ENCODE results near the gene ZHX3.
"Not testable (repeated sequence)": the region's sequence is repeated elsewhere in the genome, so short reads cannot be mapped to it uniquely, and the experiment has no call there.

ZHX3 gene

DNA sequence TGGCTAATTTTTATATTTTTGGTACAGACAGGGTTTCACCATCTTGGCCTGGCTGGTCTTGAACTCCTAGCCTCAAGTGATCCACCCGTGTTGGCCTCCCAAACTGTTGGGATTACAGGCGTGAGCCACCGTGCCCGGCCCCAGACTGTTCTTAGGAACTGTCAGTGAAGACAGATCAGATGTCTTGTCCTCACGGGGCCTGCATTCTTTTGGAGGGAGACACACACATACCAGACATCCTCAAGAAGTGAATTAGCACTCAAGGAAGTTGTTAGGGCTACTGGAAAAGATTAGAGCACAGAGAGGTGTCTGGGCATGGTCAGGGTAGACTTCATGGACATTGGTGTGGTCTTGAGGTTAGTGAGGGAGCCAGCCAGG, 12.8 kb upstream of the ZHX3 start:
- no peak for DNase-seq

DNA sequence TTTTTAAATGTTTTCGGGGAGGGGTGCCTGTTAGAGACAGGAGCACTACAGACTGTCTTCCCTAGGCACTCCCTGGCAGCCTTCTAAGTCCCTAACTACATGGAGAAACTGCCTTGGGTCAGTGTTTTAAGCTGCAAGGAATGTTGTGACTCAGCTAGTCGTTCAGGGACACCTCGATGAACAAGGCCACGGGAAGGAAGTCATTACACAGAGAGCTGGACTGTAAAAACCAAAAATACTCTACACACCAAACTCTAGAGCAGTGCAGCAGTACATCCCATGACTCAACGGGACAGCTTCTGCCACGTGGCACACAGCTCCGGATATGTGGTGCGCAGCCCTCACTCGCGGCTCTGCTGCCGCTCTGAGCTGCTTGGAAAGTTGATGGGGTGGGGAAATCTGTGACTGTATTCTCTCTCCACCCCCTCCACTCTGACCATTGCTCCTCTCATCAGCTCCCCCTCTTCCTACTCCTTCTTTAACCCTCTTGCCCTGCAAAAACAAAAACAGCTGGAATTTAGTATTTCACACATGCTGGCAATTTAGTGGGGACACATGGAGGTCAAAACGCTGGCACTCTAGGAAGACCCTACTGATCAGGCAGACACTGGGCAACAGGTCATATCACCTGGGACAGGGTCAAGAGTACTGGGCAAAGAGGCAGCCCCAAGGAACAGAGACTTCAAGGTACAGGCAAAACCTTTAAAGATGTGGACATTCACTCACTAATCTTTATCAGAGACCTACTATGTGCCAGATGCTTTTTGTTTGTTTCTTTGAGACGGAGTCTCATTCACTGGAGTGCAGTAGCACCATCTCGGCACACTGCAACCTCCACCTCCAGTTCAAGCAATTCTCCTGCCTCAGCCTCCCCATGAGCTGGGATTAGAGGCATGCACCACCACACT, 12.2 kb upstream of the ZHX3 start:
- DNase-seq, result peak; percentile 84

DNA sequence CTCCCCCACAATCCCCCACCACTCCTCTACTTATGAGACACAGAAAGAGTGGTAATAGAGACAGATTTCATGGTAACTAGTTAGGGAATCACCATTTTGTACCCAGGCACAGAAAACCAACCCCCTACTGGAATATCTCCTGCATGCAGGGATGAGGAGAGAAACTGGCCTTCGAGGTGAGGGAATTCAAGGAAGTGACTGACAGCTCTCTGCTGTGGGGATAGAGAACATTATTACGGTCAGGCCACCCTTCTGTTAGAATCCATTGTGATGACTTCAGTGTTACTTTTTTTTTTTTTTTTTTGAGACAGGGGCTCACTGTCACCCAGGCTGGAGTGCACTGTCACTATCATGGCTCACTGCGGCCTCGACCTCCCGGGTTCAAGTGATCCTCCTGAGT, 9.6 kb upstream of the ZHX3 start:
- DNase-seq, result no peak

DNA sequence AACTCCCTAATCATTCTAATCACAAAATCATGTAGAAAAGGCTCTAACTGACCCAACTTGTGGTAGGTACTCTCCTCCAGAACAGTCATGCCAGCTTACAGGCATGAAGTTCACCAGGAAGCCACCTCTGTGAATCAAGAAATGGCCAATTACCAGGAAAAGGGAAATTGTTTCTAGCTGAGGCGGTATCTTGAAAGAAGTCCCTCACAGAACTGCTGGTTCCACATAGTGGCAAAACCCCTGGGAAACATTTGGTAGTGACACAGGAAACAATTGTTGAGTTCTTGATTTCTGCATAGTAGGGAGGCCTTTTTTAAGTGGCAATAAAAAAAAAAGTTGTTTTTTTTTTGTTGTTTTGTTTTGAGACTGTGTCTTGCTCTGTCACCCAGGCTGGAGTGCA, 3.4 kb upstream of the ZHX3 start:
- no peak for DNase-seq

DNA sequence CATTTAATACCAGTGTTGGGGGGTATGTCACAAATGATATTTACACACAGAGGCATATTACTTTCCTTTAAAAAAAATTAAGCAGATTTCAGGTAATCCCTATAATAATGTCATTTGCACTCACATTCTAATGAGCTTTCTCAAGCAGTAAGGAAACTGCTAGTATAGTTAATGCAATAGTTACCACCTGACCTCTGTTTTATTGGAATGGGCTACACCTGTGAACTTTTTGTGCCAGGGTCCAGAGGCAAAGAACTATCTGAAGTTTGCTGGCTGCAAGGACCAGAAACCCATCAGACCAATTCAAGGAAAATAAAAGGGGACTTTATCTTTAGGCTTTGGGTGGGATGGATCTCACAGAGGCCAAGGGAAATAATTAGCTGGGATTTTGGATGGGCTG, 2.9 kb upstream of the ZHX3 start:
- no peak for DNase-seq

DNA sequence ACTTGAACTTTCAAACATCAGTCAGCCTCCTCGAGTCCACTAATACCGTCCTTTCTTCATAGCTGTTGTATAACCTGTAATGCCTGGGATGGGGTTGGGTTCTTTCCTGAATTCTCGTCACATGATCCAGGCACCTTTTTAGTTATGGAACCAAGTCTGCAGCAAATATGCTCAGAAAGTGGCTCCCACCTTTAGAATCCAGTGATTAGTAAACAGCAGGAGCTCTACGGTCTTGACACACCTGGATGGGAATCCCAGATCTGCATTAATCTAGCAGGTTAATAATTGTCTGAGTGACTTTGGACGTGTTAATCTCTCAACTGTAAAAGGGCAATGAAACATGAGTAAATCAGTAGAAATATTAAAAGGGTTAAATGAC, 729 bp upstream of the ZHX3 start:
- no peak for DNase-seq

DNA sequence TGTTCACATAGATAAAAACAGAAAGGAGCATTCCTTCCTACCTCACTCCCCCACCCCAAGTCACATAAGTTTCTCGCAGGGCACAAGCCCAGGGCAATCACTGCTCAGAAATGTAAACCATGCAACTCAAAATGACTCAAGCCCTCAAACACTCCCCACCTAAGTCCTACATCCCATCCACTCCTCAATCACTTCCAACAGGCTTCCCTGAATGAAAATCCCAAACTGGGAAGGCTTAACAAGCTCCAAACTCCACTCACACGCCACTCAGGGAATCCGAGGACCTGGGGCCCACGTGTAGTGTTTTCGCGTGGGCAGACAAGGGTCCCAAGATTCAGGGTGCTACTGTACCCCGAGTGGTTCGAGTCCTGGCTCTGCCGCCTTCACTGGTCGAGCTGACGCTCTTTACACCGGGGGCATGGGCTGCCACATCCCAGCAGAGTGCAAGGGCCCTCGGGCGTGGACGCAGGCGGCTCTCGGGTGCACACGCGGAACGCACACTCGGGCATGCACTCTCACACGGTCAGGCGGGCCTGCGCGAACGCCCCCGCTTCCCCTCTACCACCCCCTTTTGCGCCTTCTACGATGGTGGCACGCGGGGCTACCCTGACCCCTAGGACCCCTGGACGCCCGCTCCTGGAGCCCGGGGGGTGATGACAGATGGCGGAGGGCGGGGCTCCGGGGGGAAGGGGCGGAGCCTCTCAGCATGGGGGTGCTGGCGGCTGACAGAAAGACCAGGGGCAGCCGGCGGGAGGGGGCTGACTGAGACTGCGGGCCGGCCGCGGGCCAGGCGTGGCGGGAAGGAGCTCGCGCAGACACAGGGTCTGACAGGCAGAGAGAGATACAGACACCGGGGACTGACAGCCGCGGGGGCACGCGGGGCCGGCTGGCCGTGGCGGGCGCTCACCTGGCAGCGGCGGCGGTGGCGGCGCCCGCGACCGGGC, 657 bp downstream of the ZHX3 start:
- DNase-seq, result peak; percentile 92

DNA sequence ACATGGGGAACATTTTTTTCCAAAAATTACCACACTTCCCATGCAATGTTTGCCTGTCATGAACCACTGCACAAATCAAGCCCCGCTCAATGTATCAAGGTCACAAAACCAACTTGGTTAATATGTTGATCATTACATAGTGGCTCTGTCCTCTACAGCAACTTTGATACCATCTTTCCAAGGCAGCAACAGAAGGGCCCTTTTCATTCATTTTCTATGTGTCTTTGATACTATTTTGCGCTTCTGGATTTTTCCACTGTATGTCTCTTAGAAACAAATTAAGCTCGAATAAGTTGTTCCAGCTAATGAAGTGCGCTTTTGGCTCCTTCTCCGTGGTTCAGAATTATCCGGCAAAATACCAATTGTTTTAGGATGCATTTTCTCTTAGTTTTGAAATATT, 1.5 kb downstream of the ZHX3 start:
- no peak for DNase-seq

DNA sequence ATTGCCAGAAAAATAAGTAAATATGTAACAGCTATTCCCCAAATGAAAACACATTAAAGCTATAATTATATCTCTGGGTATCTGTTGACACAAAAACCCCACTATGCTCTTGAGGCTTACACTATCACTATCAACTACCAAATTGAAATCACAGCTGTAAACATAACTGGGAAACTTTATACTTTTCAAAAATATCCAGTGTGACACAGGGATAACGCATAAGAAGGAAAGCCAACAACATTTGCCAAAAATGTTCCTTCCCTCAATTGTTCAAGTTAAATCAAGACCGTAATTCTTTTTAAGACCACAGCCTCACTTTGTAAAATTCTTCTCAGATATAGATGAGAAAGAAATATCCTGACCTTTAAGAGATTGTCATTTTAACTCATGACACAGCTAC, 3.1 kb downstream of the ZHX3 start:
- DNase-seq, result no peak

DNA sequence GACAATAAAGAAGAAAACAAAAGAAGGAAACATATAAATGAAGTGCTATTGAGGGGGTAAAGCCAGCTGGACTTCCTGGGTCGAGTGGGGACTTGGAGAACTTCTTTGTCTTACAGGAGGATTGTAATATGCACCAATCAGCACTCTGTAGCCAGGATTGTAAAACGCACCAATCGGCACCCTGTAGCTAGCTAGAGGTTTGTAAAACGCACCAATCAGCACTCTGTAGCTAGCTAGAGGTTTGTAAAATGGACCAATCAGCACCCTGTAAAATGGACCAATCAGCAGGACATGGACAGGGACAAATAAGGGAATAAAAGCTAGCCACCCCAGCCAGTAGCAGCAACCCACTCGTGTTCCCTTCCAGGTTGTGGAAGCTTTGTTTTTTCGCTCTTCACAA, 5.5 kb downstream of the ZHX3 start:
- DNase-seq, result not testable (repeated sequence)

DNA sequence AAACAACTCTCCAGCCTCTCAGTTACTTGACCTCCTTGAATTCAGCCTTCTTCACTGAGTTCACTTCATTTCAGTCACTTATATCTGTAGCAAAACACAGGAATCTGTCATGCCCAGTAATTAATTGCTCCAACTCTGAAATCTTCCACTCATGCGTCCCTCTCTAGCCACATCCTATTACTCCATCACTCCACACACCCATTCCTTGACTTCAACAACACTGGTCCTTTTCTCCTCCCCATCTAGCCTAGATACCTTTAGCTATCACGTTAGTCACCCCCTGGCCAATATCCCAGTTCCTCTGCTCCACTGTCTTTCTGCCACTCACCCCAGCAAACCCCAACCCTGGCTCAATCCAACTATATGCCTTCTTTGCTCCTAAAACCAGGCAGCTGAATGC, 7.7 kb downstream of the ZHX3 start:
- no peak for DNase-seq

DNA sequence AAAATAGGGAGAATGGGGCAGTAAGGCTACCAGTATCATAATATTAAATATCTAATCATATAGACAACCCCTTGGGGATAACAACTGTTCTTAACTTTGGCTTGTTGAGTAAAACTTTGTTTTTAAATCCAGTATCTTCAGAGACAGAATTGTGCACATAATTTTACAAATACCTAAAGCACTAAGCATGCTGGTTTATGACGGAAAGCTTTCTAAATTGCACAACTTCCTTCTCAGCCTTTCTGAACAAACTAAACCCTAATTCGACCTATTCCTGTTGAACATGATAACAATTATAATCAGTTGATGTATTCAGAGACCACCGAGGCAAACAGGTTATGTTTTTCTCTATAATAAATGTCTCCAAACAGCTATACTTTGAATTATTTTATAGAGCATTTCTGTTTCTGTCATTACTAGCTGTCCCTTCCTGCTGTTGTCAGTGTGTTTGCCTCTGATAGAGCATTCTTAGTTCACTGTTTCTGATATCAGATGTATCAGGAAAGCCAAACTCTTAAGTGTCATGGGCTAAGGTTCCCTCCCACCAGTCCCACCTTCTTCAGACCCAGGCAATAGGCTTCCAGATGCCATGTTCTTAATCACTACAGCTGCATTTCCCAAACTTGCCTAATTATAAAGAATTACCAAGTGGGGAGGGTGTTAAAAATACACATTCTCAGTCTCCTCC, 8.7 kb downstream of the ZHX3 start:
- DNase-seq, result no peak

DNA sequence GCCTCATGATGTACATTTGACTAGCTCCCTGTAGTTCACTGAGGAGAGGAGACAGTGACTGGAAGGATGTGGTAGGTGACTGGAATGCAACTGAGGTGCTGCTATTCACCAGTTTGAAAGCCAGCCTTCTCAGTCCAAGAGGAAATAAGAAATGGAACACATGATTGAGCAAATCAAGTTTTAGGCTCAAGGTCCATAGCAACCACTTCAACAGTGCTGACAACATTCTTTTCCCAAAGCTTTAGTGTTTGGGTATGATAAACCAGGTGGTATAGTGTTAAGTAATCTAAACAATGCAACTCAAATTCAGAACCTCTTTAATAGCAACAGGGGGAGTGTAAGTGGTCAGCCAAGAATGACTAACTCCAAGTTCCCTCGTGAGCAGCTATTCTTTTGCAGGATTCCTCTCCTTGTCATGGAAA, 9.2 kb downstream of the ZHX3 start:
- DNase-seq, result no peak

DNA sequence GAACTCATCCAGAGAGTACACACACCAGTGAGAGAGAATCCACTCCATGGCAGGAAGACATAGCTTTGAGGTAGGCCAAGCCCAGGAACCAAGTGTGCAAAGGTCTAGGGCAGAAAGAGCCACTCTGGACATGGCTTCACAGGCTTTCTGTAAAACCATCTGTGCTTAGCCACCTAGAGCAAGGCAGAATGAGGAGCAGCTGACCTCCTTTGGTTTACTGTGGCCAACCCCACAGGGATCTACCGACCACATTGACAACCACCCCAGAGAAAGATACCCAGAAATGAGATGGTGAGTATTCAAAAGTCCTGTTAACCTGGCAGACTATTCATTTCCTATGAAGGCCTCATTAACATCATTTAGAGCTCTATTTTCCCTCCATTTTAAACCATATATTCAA, 10.5 kb downstream of the ZHX3 start:
- DNase-seq, result no peak

DNA sequence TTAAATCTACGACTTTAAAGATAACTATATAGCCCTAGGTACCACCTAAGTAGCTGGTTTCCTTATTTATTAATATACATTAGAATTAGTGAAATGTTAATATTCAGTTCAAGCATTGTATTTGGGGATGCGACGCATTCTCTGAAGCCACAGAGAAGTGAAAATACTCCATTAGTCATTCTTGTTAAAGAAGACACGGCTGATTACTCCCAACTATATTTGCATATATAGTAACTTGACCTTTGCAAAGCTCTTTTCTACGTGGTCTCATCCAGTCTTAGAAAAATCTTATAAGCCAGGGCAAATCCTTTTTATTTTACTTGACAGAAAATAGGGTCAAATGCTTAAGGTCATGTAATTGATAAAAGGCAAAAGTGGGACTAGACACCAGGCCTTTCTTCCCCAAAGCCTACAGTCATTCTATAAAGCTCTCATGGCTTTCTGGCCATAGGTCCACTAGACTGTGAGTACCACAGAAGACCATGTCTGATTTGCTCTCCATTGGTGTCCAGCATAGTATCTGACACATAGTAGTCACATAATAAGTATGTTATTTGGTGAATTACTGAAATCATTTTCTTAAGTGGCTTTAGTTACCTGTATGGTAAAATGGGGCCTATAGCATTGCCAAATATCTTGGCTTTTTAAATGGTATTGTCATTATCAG, 11.3 kb downstream of the ZHX3 start:
- DNase-seq, result no peak

DNA sequence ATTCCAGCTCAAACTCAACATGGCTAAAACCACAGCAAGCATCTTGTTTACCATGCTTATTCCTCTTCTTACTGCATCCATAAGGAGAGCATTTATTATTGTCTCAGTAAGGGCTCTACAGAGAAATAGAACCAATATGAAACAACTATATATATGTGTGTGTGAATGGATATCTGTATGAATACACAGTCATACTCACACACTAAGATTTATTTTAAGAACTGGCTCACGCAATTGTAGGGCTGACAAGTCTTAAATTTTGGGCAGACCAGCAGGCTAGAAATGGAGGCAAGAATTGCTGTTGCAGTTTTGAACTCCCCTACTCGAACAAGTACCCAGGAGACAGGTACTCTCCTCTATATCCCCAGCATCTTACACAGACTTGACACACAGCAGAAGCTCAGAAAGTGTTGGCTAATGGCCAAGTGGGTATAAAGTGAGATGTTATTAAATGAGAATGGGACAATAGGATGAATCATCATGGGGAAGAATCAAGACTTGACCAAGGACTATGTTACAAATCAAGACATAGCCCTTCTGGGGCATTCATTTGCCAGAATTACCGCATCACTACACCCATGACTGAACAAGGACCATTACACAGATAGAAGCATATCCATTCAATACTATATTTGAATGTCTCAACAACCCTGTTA, 13.0 kb downstream of the ZHX3 start:
- DNase-seq, result no peak

DNA sequence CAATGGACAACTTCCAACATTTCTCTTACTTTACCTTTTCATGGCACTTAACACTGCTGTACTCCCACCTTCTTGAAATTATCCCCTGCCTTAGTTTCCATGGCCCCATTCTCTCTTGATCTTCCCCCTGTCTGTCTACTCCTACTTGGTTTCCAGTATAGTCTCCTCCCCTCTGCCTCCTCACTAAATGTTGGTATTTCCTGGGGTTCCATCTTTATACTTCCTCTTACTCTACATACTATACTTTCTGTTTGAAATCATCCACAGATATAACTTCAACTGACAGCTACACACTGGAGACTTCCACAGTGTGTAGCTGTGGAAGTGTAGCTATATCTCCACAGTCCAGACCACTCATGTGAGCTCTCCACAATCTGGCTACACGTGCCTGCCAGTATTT, 13.5 kb downstream of the ZHX3 start:
- no peak for DNase-seq

DNA sequence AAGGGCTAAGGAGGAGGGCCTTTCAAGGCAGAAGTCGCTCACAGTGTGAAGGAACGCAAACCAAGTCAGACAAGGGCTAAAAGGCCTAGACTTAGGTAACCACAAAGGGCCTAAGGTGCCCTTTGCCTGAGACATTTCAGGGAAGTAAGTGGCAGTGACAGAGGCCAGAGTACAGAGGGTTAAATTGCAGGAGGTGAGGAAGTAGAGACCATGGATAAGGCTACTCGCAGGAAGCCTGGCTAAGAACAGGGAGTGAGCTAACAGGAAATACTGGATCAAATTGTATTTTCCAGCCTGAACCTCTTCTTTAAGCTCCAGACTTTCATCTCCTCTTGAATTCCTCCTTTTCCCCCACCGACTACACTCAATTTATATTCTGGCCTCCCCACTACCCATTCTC, 16.6 kb downstream of the ZHX3 start:
- DNase-seq, result no peak

DNA sequence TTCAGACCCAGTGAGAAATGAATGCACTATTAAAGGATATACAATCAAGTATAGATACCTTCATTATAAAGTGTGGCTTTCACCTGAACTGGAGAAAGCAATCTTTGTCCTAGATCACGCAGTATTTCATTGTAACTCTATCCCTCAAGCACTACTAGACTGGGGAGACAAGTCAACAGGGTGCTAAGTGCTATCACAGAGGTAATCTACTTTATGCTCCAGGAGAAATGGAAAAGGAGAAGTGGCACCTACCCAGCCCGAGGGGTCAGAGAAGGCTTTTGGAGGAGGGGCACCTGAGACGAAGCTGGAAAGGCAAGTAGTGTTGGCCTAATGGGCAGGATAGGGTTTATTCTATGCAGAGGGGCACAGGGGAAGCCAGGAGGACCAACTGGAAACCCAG, 17.1 kb downstream of the ZHX3 start:
- no peak for DNase-seq

DNA sequence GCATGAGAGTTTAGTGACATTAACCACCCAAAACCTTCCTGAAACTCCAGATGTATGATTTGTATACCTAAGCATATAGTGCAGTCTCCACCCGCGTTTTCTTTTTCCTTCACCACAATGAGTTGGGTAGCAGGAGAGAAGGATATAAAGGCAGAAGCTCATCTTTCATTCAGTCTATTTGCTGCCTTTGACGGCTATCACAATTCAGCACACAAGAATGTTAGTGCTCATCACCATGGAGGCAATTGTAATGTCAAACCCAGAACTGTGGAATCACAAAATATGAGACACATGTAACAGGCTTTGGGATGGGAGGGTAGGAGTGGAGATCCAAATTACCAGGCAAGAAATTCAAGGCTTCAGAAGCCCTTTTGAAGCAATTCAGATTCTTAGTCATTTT, 17.6 kb downstream of the ZHX3 start:
- DNase-seq, result no peak

DNA sequence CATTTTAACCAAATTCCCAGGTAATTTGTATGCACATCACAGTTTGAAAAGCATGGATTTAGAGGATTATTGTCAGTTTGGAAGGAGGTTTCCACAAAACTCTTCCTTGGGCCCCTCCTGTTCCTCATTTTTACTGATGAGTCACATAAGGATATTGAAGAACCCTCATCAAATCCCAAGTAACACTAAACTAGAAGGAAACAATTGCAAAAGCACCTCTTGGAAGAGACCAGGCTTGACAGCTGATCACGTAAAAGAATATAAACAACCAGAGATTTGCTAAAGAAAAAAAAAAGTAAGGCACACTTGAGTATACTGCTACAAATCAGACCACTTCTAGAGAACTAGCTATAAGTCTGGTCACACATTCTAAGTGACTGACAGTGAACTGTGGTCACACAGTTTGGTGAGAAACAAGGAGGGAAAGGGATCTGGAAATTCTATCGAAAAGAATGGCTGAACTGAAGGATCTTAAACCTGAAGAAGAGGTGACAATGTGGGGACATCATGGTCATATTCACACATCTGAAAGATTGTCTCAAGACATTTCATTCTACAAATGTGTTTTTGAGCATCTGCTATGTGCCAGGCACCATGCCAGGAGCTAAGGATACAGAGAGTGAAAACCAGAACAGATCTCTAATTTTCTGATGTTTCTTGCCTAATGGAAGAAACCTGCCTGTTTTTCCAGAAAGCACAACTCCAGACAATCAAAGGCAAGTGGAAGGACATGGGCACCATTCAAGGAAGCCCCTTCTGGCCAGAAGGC, 24.1 kb downstream of the ZHX3 start:
- DNase-seq, result no peak
